NCI-H2196 (cell line): ENCODE results near the gene CYB561D1.

ENCODE experiments used
- DNase-seq: peaks from one replicate; lab custom pipeline; 2025; ENCODE audit not compliant: unreplicated experiment; lab: John Stamatoyannopoulos, UW

CYB561D1 gene

DNA sequence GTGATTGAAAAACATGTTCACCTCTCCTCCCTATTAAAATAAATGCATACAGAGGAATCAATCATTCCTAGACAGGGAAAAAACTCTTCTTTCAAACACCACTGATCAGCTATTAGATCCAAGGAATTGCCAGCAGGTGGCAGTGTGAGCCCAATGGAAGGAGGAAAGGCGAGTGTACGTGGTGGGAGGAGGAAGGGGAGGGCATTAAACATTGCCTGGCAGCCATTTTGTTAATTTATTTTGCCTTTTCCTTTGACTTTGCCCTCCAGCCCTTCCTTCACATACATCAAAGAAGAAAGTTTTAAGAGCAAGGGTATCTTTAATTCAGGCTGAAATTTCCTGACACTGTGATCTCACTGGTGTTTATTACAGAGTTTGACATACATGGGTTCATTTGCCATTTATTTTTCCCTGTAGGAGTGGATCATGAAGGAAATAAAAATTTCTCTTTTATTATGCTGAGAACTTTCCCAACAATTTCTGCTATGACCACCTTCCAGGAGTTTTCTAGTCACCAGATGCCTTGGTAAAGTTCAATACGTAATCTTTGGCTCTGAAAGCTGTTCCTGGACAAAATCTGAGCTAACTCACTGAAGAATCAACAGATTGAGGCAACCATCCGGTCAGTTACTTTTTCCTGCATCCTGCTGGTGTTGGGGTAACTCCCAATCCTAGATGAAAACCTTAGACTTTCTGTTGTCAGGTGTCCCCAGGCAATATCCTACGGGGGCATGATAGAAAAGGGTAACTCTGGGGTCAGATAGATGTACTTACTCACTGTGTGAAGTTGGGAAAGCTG is 52.6 kb downstream of the CYB561D1 start:
- DNase-seq, result peak; percentile 94

DNA sequence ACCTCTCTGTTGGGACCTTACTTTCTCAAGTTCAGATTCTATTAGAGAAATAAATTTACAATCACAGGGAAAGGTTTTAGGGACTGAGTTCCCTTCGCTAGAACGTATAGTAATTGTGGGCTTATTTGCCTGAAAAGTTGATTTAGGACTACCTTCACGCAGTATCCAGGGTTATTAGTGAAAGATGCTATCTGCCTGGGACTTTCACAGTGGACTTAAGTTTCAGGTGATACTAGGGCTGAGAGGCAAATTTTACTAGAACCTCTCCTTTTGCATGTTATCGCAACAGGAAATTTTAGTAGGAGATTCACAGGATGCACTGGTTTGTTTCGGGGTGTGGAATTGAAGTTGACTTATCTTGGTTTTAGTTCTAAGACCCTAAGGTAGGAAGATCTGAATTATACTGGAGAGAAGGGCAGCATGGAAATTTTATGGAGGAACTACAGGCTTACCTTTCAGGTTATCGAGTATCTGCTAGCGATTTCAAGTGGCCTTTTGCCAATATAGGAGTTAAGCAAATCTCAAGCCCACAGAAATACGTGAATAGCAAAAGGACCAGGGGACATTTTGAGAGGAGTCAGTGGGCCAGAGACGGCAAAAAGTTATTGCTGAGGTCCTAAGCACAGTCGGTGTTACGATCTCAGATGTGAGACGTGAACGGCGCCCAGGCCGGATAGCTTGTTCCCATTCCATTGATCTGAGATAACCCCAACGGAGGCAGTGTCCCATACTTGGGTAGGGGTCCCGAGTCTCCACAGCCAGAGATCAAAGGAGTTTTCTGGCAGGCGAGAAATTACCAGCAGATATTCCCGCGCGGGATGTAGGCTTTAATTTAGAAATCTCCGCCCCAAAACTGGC is 53.8 kb downstream of the CYB561D1 start:
- DNase-seq, result peak; percentile 29

DNA sequence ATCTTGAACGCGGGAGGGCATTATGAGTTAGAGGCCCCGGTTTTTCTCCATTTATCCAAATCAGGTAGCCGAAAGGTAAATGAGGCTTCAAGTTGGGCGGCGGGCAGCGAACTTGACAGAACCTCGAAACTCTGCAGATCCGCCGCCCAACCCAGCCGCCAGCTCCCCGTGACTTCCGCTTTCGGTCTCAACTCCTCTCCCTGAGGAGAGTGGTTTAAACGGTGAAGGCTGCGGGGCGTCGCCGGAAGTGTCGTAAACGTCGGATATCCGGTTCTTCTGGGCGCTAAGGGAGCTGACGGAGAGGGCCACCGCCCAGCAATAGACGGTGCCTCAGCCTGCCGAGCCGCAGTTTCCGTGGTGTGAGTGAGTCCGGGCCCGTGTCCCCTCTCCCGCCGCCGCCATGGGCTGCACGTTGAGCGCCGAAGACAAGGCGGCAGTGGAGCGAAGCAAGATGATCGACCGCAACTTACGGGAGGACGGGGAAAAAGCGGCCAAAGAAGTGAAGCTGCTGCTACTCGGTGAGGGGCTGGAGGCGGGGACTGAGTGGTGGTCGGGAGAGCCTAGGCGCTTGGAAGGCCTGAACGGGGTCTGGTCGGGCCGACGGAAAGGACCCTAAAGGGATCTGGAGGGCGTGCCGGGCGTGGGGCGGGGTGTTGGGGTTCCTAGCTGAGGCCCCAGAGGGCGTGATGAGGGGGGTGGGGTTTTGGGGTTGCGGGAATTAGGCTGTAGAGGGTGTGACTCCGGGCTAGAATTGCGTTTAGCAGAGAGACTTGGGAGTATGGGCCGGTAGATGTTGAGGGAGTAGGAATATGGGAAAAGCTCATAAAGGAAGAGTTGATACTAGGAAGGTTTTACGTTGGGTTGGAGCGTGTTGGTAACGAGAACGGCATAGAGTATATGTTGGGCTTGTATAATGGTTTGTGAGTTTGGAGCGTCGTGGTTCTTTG is 54.7 kb downstream of the CYB561D1 start, which contains the start of gene GNAI3:
TSS of gene GNAI3 (plus strand) at position 295 of the 947 bp plus-strand sequence. CDS start at position 401, 106 bp downstream.
- DNase-seq, result peak; percentile 95
